NOMO-1 treated with dmso at 0.1 percent for 144 hours (cell line): ENCODE data around the gene ZBTB16.
"Not testable (repeated sequence)": the region's sequence is repeated elsewhere in the genome, so short reads cannot be mapped to it uniquely, and the experiment has no call there.

ENCODE experiments used
- DNase-seq: peaks from one replicate; lab custom pipeline; 2025; ENCODE audit not compliant: unreplicated experiment; lab: John Stamatoyannopoulos, UW

ZBTB16 gene

GRCh38 chr11:114040706-114041211 lies 18.8 kb upstream of the ZBTB16 start:
- no peak for DNase-seq

GRCh38 chr11:114042234-114042633 lies 17.3 kb upstream of the ZBTB16 start:
- DNase-seq: no peak

GRCh38 chr11:114044042-114044871 lies 15.3 kb upstream of the ZBTB16 start:
- DNase-seq: no peak

- no peak for DNase-seq
Observed at GRCh38 chr11:114047327-114047726, 12.2 kb upstream of the ZBTB16 start.

GRCh38 chr11:114049050-114049449 lies 10.5 kb upstream of the ZBTB16 start:
- DNase-seq: no peak

DNA sequence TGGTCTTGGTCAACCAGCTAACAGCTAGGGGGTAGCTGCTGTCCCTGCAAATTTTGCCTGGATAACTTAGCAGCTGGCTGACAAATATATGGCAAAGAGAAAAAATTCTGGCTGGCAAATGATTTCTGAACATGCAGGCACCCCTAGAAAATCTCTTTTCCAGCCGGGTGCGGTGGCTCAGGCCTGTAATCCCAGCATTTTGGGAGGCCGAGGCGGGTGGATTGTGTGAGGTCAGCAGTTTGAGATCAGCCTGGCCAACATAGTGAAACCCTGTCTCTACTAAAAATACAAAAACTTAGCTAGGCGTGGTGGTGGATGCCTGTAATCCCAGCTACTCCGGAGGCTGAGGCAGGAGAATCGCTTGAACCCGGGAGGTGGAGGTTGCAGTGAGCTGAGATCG lies 9.7 kb upstream of the ZBTB16 start:
- not testable (repeated sequence) for DNase-seq

DNA sequence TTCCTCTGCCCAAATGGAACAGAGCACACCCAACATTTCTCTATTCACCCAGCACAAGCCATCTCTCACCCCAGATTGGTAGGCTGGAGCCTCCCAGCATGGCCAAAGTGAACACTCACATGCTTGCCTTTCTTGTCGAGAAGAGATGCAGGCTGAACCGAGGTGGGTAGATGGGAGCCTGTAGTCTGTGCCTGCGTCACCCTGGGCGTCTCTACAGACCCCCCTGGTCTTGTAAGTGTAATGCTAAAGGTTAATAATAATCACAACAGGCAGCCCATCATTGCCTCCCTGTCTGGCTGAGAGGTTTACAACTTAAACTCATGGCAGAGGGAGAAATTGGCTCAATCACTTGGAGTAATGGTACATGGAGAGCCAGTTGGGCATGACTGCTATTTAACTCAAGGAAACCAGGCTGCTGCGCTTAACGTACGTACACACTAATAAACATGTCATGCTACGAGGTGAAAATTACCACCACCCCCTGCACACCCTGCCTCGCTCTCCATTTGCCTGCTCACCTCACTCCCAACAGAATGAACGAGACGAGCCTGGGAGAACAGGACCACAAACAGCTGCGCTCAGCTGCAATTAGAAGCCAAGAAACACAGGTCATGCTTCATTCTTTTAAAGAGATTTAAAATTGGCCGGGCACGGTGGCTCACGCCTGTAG lies 9.1 kb upstream of the ZBTB16 start:
- no peak for DNase-seq

GRCh38 chr11:114051558-114051957 lies 8.0 kb upstream of the ZBTB16 start:
- DNase-seq: no peak

DNA sequence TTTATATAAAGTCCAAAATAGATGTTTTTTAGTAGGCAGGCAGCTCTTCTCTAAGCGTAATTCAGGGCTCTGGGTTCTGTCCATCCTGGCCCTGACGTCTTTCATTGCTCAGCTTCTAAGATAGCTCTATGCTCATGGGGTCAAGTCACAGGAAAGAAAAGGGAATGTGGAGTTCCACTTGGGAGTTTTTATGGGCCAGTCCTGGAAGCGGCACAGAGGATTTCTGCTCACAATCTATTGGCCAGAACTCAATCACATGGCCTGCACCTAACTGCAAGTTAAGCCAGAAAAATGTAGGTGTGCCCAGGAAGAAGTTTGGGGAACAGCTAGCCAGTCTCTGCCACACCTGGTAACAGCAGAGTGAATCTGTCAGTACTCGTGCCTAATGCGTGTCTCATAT lies 7.4 kb upstream of the ZBTB16 start:
- no peak for DNase-seq

DNA sequence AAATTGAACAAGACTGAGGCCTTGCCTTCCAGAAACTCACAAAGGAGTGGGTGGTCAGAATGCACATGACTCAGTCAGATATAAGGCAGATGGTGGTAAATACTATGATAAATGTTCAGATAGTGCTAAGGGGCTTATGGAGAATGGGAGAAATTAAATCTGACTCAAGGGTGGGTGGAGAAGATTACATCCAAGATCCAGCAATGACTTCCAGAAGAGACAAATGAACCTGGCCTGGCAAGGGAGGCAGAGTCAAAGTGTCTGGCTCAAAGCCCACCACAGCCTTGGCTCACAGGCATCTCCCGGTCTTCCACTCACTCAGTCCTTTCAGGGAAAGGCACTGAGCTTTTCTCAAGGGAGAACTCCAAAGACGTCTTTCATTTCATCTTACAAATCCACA lies 6.1 kb upstream of the ZBTB16 start:
- DNase-seq: no peak

GRCh38 chr11:114054806-114055205 lies 4.7 kb upstream of the ZBTB16 start:
- no peak for DNase-seq

GRCh38 chr11:114056409-114056808 lies 3.1 kb upstream of the ZBTB16 start:
- no peak for DNase-seq

DNA sequence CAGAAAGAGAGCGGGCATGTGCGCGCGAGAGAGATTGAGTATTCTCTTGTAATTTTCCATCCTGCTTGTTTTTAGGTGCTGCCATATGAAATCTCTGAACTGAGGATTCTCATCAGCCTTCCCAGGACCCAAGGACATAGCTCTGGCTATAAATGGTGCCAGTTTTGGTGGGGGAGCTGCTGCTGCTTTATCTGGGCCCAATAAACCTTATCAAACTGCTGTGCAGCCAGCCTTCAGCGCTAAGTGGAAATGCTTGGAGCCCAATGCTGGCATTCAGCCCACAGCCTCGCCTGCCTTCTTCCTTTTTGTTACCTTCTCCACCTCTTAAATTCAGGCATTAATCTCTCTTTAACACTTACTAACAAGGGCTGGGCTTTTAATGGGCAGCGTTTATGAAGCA lies 2.4 kb upstream of the ZBTB16 start:
- no peak for DNase-seq

DNA sequence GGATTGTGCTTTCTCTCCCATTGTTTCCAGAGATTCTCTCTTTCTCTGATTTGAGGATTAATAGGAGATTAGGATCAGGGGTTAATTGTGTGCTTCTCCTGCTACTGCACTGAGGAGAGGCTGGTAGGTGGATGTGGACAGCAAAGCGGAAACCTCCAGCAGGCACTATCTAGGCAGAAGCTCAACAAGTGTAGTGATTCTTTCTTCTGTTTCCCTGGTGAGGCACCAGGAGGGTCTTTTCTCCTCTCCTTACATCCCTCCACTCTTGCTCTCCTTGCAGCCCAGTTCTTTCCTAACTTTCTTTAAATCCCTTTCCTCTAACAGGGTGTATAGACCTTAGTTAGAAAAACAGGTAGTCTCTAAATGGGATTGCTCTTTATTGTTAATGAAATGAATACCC lies 1.9 kb upstream of the ZBTB16 start:
- no peak for DNase-seq

DNA sequence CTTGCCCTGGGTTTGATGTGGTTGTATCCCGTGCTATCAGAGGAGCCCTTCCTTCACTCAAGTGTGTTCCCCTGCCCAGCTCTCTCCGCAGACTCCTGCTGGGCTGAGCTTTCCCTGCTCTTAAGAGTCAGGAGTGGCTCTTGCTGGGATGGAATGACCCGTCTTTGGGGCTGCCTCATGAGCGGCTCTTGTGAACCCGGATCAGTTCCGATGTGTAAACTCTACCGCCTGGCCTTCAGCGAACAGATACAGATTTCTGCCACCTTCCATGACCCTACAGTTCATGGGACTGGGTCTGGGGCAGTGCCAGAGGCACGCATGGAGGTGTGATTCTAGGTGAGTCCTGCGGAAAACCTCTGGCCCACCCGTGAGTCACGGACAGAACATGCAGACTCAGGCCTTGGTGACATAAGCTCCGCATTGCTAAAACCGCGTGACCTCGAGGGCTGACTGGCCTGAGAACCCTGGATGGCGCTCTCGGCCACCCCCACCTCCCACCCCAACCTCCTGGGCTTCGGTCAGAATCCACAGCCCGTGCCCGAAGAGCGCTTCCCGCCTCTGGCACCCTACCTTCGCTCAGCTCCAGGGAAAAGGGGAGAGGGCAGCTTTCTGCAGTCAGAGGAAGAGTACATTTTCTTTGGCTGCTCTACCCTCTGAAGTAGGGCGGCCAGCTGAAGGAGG lies 1.3 kb upstream of the ZBTB16 start:
- DNase-seq: no peak

DNA sequence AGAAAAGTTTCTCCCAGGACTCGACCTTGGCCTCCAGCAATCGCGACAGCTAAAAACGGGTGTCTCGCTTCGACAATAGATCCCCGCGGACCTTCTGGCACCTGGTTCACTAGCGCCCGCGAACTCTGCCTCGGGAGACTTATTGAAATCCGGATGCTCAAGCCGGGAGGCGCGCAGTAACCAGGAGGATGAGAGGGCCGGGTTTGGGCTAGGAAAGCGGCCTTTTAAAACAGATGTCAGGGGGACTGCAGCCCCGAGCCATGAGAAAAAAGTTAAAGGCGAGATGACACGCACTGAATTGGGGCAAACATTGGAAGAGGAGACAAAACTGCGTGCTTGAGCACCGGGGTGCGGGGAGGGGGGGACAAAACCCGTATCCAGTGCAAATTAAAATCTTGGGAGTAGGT lies 637 bp upstream of the ZBTB16 start:
- no peak for DNase-seq

DNA sequence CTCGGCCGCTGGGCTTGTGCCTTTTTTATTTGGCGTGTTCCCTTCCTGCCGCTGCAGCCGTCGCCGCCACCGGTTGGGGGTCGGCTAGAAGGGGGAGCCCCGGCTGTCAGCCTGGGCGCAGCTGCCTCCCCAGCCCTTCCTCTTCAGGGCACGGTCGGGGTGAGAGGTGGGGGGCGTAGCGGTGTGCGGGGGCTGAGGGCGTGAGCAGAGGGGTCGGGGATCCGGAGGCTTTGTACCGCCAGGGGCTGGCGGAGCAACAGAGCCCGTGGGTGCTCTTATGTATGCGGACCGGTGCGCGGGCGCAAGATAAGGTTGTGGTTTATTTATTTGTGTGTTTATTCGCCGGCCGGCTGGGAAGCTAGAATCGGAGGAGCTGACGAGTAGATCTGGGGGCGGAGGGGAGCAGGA lies 477 bp downstream of the ZBTB16 start:
- DNase-seq: no peak

DNA sequence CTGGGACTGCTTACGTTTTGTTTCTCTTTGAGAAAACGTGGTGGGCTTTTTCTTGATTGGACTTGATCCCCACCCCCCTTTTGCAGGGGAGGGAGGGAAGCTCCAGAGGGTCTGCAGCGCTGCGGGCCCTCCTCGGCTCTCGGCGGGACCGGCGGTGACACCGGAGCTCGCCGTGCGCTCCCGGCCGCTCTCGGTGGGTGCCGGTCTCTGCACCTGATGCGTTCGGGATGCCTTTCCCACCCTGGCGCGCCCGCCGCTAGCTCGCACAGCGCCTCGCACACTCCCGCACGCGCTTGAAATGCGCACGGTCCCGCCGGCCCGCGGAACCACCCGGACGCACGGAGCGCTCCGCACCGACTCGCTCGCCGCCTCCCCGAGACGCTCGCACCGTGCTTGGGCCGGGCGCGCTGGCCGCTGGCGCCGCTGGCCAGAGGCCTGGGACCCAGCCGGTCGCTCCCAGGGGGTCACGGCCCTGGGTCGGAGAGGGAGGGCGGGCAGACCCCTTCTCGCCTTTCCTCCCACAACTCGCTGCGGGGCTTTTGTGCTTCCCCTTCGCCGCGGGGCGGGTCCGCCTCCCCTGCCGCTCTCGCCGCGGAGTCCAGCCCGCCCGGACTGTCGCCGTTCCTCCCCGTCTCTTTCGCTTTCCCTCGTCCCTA lies 1.0 kb downstream of the ZBTB16 start:
- no peak for DNase-seq

DNA sequence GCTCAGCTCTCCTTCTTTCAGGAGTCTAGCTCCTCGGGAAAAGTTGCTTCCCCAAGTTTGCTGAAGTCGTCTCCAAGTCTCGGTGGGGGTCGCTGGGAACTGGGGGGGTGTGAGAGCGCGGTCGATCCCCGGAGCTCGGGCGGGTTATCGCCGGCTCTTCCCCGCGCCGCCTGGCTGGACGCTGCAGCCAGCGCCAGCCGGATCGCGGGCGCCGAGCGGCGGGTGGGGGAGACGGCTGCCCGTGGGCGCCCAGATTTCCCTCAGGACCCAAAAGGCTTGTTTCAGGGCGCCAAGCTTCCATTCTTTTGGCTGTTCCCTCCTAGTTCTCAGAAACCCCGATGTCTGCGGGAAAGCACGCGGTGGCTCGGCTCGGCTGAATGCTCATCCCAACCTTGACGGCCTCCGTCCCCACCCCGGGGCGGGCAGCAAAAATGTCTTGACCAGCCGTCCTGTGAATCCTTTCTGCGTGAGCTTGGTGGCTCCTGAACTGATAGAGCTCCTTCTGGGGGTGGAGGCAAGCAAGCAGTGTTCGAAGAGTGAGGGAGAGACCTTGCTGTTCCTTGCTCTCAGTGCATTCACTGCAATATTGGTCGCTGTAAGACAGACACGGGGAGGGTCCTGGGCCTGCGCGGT lies 1.7 kb downstream of the ZBTB16 start:
- DNase-seq: no peak

DNA sequence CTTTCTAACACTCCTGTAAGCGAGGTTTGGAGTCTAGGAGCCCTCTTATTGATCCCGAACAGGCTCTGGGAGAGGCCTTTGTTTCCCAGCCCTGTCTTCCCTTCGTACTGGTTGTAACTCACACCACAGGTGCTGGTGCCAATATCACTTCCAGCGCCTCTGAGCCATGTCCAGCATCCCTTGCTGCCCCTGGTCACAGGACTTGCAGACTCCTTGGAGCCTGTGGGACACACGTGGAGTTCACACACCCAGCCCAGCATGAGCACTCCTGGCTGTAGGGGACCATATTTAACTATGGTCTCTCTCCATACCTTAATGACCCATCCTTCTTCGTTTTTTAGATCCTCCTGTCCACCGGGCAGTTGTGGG lies 2.2 kb downstream of the ZBTB16 start:
- no peak for DNase-seq

DNA sequence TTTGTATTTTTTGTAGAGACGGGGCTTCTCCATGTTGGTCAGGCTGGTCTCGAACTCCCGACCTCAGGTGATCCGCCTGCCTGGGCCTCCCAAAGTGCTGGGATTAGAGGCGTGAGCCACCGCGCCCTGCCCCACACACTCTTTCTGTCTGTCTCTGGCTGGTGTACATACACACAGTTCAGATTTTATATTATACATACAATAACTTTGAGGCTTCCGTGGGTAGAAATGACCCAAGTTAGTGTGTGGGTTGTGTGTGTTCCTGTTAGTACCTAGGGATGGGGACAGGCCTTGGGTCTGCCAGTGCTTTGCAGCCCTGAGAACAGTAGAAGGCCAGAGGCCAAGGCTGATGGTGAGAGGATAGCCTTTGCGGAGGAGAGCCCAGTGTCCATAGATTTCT lies 2.8 kb downstream of the ZBTB16 start:
- DNase-seq: no peak
